NAMALWA (cell line): ENCODE measurements around the gene PEX7.
"Not testable (repeated sequence)": the region's sequence is repeated elsewhere in the genome, so short reads cannot be mapped to it uniquely, and the experiment has no call there.

Experiments used
- DNase-seq: peaks from one replicate; pipeline ENCODE4 v3.0.0-alpha.2; 2015; ENCODE audit warnings: low spot score

PEX7 gene

GRCh38 chr6:136840276-136841001, 18.0 kb downstream of the PEX7 start:
- DNase-seq = no peak

- no peak for DNase-seq
Measured at GRCh38 chr6:136843210-136843609, 20.8 kb downstream of the PEX7 start.

- DNase-seq = peak; percentile 68
Measured at GRCh38 chr6:136846046-136846445, 23.7 kb downstream of the PEX7 start.

DNA sequence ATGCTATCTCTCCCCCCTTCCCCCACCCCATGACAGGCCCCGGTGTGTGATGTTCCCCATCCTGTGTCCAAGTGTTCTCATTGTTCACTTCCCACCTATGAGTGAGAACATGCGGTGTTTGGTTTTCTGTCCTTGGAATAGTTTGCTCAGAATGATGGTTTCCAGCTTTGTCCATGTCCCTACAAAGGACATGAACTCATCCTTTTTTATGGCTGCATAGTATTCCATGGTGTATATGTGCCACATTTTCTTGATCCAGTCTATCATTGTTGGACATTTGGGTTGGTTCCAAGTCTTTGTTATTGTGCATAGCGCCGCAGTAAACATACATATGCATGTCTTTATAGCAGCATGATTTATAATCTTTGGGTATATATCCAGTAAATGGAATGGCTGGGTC, 24.1 kb downstream of the PEX7 start:
- DNase-seq = not testable (repeated sequence)

DNA sequence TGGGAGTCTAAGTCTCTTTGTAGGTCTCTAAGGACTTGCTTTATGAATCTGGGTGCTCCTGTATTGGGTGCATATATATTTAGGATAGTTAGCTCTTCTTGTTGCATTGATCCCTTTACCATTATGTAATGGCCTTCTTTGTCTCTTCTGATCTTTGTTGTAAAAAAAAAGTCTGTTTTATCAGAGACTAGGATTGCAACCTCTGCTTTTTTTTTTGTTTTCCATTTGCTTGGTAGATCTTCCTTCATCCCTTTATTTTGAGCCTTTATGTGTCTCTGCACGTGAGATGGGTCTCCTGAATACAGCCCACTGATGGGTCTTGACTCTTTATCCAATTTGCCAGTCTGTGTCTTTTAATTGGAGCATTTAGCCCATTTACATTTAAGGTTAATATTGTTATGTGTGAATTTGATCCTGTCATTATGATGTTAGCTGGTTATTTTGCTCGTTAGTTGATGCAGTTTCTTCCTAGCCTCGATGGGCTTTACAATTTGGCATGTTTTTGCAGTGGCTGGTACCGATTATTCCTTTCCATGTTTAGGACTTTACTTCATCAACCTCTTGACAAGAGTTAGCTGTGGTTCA, 27.7 kb downstream of the PEX7 start:
- not testable (repeated sequence) for DNase-seq

DNA sequence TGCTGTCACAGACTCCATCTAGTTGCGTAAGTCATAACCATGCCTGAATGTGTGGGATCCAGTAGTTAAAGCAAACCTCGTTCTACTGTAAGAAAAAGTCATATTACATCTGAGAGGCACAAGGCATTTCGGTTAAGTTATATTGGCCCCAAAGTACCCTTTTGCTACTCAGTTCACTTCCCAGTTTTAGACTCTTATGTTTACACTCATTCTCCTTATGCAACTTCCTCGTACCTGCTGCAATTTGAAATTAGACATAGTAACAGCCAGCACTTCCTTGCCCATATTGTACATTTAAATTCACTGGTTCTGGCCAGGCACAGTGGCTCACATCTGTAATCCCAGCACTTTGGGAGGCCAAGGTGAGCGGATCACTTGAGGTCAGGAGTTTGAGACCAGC, 37.0 kb downstream of the PEX7 start:
- DNase-seq = no peak

DNA sequence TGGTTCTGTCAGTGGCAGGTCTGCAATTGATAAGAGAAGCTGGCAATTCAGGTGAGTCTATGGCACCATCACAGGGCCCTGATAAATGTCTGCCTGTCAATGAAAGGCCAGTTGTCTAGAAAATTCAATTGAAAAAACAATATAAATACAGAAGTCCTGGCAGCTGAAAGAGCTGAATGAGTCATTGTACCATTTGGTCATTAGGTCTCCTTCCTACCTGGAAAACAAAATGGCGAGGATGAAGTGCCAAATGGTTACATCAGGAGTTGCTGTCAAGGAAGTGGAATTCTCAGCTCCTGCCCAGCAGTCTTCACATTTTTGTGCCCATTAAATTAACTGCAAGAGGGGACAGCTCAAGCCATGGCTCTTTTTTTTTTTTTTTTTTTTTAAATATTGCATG, 37.7 kb downstream of the PEX7 start:
- DNase-seq = no peak

DNA sequence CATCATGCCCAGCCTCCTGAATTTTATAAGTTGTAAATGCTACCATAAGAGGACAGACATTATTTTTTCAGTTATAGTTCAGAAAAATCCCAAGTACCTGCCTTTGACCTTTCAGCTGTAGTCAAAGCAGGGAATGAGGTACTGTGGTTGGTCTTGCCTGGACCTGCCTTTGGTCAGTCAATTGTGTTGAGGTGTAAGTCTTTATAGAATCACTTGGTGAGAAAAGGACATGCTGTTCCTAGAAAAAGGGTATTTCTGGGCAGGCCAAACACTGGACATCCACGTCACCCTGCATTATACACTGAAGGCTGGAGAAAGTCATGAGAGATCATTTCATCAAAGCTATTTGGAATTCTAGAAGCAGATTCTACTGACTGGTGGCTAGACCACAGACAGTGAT, 40.3 kb downstream of the PEX7 start:
- DNase-seq = no peak

- DNase-seq = no peak
Measured at GRCh38 chr6:136863752-136864151, 41.4 kb downstream of the PEX7 start.

DNA sequence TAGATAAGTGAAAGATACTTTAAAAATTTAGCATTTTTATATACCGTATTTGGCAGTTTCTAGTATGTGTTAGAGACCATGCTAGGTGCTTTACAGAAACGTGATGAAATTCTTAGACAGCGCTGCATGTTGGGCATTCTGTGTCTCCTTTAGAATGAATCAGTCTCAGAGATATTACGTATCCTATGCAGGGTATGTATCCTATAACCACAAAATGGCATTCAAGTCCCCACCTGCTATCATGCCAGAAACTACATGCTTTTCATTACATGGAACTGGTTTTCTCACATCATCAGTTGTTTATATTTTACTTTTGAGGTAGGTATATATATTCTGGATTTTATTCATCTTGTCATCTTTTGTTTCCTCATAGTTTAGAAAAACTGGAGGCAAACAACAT, 42.3 kb downstream of the PEX7 start:
- DNase-seq = no peak

GRCh38 chr6:136866872-136867416, 44.6 kb downstream of the PEX7 start:
- no peak for DNase-seq

DNA sequence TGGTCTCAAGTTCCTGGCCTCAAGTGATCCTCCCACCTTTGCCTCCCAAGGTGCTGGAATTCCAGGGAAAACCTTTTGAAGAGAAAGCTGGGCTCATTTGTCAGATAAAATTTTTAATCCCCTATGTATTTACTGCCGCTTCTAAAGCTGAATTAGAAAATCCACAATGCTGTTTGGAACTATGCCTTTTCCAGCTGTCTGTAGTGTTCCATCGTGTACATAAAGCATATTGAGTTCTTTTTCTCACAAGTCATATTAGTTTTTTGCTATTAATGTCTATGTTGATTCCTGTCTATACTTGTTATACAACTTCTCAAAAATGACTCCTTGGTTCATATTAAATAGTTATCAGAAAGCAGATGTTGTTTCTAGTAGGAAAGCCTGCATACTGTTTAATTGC, 47.1 kb downstream of the PEX7 start:
- no peak for DNase-seq

DNA sequence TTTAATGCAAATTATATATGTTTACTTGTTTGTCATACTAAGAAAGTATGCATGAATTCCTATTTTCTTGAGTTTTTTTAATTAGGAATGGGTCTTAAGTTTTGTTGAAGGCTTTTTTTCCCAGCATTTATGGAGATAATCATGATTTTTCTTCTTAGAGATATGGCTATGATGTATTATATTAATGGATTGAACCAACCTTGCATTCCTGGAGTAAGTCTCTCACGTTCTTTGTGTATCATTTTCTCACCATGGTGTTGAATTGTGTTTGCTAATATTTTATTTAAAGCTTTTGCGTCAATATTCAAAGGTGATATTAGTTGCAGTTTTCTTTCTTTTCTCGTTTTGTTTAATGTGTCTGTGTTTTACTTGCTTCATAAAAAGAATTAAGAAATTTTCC, 51.4 kb downstream of the PEX7 start:
- DNase-seq = no peak

- not testable (repeated sequence) for DNase-seq
Measured at GRCh38 chr6:136876469-136876868, 54.1 kb downstream of the PEX7 start.

GRCh38 chr6:136880748-136881460, 58.5 kb downstream of the PEX7 start:
- DNase-seq = no peak

DNA sequence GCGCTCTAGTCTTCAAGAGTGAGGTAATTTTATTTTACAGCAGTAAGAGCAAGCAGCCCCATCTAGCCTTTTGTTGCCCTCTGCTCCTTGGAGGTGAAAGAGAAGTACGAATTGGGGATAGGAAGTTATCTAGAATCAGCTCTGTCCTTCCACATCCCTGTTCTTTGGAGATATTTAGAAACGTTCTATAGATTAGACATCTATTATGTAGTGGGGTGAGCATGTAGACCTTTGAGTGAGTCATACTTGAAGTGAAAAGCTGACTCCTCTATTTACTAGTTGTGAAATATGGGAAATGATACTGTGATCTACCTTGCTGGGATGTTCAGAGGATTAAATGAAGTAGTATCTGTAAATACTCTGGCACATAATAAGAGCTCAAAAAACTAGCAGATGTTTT, 63.7 kb downstream of the PEX7 start:
- DNase-seq = no peak

GRCh38 chr6:136887953-136888352, 65.6 kb downstream of the PEX7 start:
- DNase-seq = no peak

DNA sequence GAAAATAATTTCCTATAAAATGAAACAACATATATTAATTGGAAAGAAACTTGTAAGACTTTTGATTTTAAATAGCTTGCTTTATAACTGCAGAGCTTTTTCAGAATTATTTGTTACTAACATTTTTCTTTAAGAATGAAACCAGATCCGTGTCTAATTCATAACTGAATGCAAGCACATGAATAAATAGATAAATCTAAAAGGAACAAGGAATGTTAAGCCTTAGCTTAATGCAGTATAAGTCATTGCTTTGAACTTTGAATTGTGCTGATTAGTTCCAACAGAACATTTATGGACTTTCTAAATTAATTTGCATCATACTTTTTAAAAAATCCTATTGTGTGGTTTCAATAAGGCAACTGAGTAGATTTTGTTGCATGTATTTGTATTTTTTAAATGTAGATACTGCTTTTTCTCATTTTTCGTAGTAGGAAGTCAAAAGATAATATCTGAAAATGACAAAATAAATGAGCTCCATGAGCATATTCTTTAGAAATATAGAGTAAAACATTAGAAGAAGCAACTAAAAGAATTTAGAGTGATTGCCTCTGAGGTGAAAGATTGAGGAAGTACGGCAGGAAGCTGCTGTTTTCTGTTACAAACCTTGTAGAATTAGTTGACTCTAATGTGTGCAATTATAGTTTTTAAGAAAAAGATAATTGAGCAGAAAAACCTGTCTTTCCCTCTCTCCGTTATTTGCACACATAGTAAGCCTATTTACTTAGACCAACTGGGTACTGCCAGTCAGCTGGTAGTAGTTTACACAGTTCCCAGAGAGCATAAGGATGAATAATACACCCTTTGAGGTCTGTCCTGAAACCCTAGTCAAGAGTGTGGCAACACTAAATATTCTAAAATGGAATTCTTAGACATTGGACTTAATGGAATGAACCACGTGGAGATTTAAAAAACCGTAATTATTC, 67.1 kb downstream of the PEX7 start:
- peak; percentile 13 for DNase-seq

GRCh38 chr6:136890194-136890839, 67.9 kb downstream of the PEX7 start:
- no peak for DNase-seq

DNA sequence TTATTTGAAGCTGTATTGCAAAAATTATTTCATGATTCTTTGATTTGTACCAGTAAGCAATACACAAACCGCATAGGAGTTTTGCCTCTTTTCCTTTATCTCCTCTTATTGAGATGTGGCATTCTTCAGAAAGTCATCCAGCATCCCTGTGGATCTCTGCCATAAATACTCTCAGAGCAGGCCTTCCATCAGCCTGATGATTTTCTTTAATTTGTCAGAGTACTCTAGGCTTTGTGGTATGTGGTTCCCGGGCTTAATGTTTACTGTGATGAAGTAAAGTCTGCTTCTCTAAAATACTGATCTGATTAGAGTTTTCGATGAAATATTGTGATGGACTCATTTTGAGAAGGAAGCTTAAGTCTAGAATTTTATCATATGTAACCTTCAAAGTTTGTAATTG, 68.6 kb downstream of the PEX7 start:
- no peak for DNase-seq

DNA sequence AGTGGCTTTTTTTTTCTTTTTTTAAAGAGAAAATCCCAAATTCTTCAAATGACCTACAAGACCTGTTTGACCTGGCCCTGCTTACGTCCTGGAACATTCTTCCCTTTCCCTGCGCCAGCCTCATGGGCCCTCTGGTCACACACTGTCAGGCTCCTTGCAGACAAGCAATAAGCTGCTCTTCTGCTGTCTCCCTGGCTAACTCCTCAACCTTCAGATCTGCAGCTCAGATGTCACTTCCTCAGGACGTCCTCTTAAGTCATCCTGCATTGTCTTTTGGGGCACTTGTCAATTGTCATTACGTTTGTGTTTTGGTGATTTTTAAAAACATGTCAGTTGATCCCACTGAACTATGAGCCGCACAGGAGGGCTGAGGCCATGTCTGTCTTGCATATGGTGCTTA, 70.8 kb downstream of the PEX7 start:
- no peak for DNase-seq

DNA sequence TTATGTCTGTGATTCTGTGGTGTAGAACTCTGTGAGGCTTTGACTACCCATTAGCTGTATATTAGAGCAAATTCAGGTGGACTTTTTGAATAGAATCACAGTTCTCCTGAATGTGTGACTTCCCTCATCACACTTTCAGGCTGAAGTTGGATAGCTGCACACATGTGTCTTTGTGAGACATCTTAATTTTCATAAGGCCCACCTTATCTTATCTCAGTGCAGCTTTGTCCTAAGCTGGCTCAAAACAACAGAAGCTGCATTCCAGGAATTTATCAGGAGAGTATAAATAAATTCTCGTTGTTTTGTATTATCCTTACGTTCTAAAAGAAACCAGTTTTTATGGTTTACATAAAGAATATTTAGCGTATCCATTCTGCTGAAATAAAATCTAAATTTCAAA, 73.5 kb downstream of the PEX7 start:
- DNase-seq = no peak
